Muscle layer of duodenum (tissue), 2 donors: Measurements from ENCODE around the gene FOXS1.
A peak's percentile ranks its signal among the peaks of the same experiment; 100 is the strongest.

ENCODE experiments used
- H3K27ac ChIP-seq: one replicate; pipeline ENCODE4 v1.7.0; 2013; ENCODE audit warnings: mild to moderate bottlenecking, low read length
- H3K27me3 ChIP-seq: one replicate; pipeline ENCODE4 v1.7.0; 2013; ENCODE audit warnings: low read depth, mild to moderate bottlenecking, control low read depth, low read length
- H3K36me3 ChIP-seq, 2 donors: one replicate each; pipeline ENCODE4 v1.7.0; 2013; ENCODE audit warnings: low read length in 2 of 2, control low read depth in 1 of 2, mild to moderate bottlenecking in 1 of 2; ENCODE audit not compliant: insufficient read depth in 2 of 2, control insufficient read depth in 1 of 2
- H3K4me1 ChIP-seq, 2 donors: one replicate each; pipeline ENCODE4 v1.7.0; 2013; ENCODE audit warnings: low read length in 2 of 2, mild to moderate bottlenecking in 2 of 2, control low read depth in 1 of 2, moderate library complexity in 1 of 2; ENCODE audit not compliant: insufficient read depth in 2 of 2, control insufficient read depth in 1 of 2
- H3K4me3 ChIP-seq, 2 donors: one replicate each; pipeline ENCODE4 v1.7.0; 2013; ENCODE audit warnings: low read length in 2 of 2, low read depth in 1 of 2, mild to moderate bottlenecking in 1 of 2
- H3K9me3 ChIP-seq, 2 donors: one replicate each; pipeline ENCODE4 v1.7.0; 2013; ENCODE audit warnings: low read length in 2 of 2, control low read depth in 1 of 2, mild to moderate bottlenecking in 1 of 2; ENCODE audit not compliant: control insufficient read depth in 1 of 2
- donor health status: healthy.

FOXS1 gene

GRCh38 chr20:31845300-31845863 is at the start of gene FOXS1:
FOXS1 (minus strand) TSS chr20:31845604; CDS start chr20:31845542, 62 bp downstream.
- H3K27me3 ChIP-seq: peaks cover 7% of the 10 kb centered on the region
- H3K4me1 ChIP-seq: peaks cover 0 to 11% of the 10 kb centered on the region in 2 donors
- no peak within 1 kb of the TSS for H3K4me3 ChIP-seq
- H3K36me3 ChIP-seq: no peaks in the 10 kb centered on the region
- no peaks in the 10 kb centered on the region for H3K9me3 ChIP-seq
- no peak within 1 kb of the TSS for H3K27ac ChIP-seq

GRCh38 chr20:31890646-31891045 is 45.2 kb upstream of the FOXS1 start:
- Histone ChIP-seq H3K9me3 (no peaks in the 10 kb centered on the region), H3K36me3 (no peaks in the 10 kb centered on the region), H3K4me3 (no peak overlapping the region), H3K27ac (no peak overlapping the region), H3K27me3 (no peaks in the 10 kb centered on the region), H3K4me1 (no peaks in the 10 kb centered on the region)

GRCh38 chr20:31883829-31884228 is 38.4 kb upstream of the FOXS1 start:
- Histone ChIP-seq H3K4me1 (no peaks in the 10 kb centered on the region), H3K4me3 (no peak overlapping the region), H3K27me3 (no peaks in the 10 kb centered on the region), H3K27ac (no peak overlapping the region), H3K36me3 (no peaks in the 10 kb centered on the region), H3K9me3 (no peaks in the 10 kb centered on the region)

- Histone ChIP-seq H3K4me3 (no peak overlapping the region), H3K36me3 (no peaks in the 10 kb centered on the region), H3K9me3 (no peaks in the 10 kb centered on the region), H3K4me1 (no peaks in the 10 kb centered on the region), H3K27me3 (no peaks in the 10 kb centered on the region), H3K27ac (no peak overlapping the region)
Measured at GRCh38 chr20:31881945-31882344, 36.5 kb upstream of the FOXS1 start.

- Histone ChIP-seq H3K4me1 (no peaks in the 10 kb centered on the region), H3K27me3 (no peaks in the 10 kb centered on the region), H3K4me3 (peak overlapping the region; percentile 67 to 75), H3K9me3 (no peaks in the 10 kb centered on the region), H3K27ac (peak overlapping the region; percentile 58), H3K36me3 (no peaks in the 10 kb centered on the region)
Measured at GRCh38 chr20:31879143-31879987, 34.0 kb upstream of the FOXS1 start.

GRCh38 chr20:31877684-31878083 is 32.3 kb upstream of the FOXS1 start:
- Histone ChIP-seq H3K4me3 (no peak overlapping the region), H3K4me1 (no peaks in the 10 kb centered on the region), H3K27ac (no peak overlapping the region), H3K9me3 (no peaks in the 10 kb centered on the region), H3K36me3 (no peaks in the 10 kb centered on the region), H3K27me3 (no peaks in the 10 kb centered on the region)

- no peak overlapping the region for H3K4me3 ChIP-seq
- H3K9me3 ChIP-seq: no peaks in the 10 kb centered on the region
- no peaks in the 10 kb centered on the region for H3K36me3 ChIP-seq
- H3K27me3 ChIP-seq: peaks cover 4% of the 10 kb centered on the region
- no peak overlapping the region for H3K27ac ChIP-seq
- H3K4me1 ChIP-seq: peaks cover 0 to 2% of the 10 kb centered on the region in 2 donors
Measured at GRCh38 chr20:31875671-31876070, 30.3 kb upstream of the FOXS1 start.

- H3K4me3 ChIP-seq: no peak overlapping the region
- peaks cover 4 to 11% of the 10 kb centered on the region in 2 donors for H3K4me1 ChIP-seq
- H3K9me3 ChIP-seq: no peaks in the 10 kb centered on the region
- no peaks in the 10 kb centered on the region for H3K36me3 ChIP-seq
- H3K27me3 ChIP-seq: peaks cover 11% of the 10 kb centered on the region
- H3K27ac ChIP-seq: no peak overlapping the region
Measured at GRCh38 chr20:31872406-31872805, 27.0 kb upstream of the FOXS1 start.

GRCh38 chr20:31871618-31871954 is 26.2 kb upstream of the FOXS1 start:
- no peaks in the 10 kb centered on the region for H3K36me3 ChIP-seq
- peaks cover 4 to 11% of the 10 kb centered on the region in 2 donors for H3K4me1 ChIP-seq
- peaks cover 11% of the 10 kb centered on the region for H3K27me3 ChIP-seq
- no peaks in the 10 kb centered on the region for H3K9me3 ChIP-seq
- H3K4me3 ChIP-seq: no peak overlapping the region
- no peak overlapping the region for H3K27ac ChIP-seq

- Histone ChIP-seq H3K27ac (no peak overlapping the region), H3K9me3 (no peaks in the 10 kb centered on the region), H3K36me3 (no peaks in the 10 kb centered on the region), H3K27me3 (peaks cover 11% of the 10 kb centered on the region), H3K4me3 (peak overlapping the region; percentile 53 to 70), H3K4me1 (peaks cover 4 to 11% of the 10 kb centered on the region in 2 donors)
Measured at GRCh38 chr20:31870726-31871617, 25.6 kb upstream of the FOXS1 start.
